Ishikawa (cell line): ENCODE measurements around the gene SETBP1.

Experiments used
- EP300 ChIP-seq: IDR thresholded peaks from 2 replicates; pipeline ENCODE4 v1.6.1; 2012; ENCODE audit warnings: borderline replicate concordance
- MAX ChIP-seq: IDR thresholded peaks from 2 replicates; pipeline ENCODE4 v1.6.1; 2012
- REST ChIP-seq: IDR thresholded peaks from 2 replicates; pipeline ENCODE4 v1.6.1; 2012; ENCODE audit warnings: low read depth, mild to moderate bottlenecking

- no peak for TF ChIP-seq MAX
- TF ChIP-seq EP300: no peak
- TF ChIP-seq REST: no peak
These were observed 277.4 kb downstream of the SETBP1 start for GRCh38 chr18:44958040-44958439.
